K562 (cell line): Measurements from ENCODE around the gene ATG14. TPM values are rescaled to one million over a fixed set of nuclear protein-coding genes. Genes with fewer than 3 reads are reported as not detected.

Source experiments
- AFF1 ChIP-seq, 2 experiments: fragments of 450-650 bp; IDR thresholded peaks; 2 replicates each; pipeline ENCODE4 v1.6.1; 2018; ENCODE audit warnings: mild to moderate bottlenecking in 2 of 2, low read depth in 1 of 2; ENCODE audit not compliant: partially characterized antibody in 2 of 2
- CHD2 ChIP-seq: IDR thresholded peaks from 2 replicates; pipeline ENCODE4 v1.6.1; 2011; ENCODE audit warnings: low read depth, low read length
- CREB1 ChIP-seq, 2 experiments: sonication (generic) in 1 of 2; formaldehyde crosslinking in 1 of 2; IDR thresholded peaks; 2 replicates each; pipeline versions ENCODE4 v1.6.1 to v1.8.0; 2012 to 2022; ENCODE audit warnings: inconsistent platforms in 1 of 2, mild to moderate bottlenecking in 1 of 2, missing genetic modification reagents in 1 of 2, moderate library complexity in 1 of 2
- DMBX1 ChIP-seq: fragments of 250-450 bp; sonication (Bioruptor Pico); IDR thresholded peaks from 2 replicates; pipeline ENCODE4 v1.8.0; 2022; ENCODE audit warnings: inconsistent platforms, mild to moderate bottlenecking, moderate library complexity, borderline replicate concordance
- ERF ChIP-seq: fragments of 450-650 bp; formaldehyde crosslinking; IDR thresholded peaks from 2 replicates; pipeline ENCODE4 v1.4.0; 2020; ENCODE audit warnings: mild to moderate bottlenecking, mixed read lengths
- GATAD2B ChIP-seq: fragments of 450-650 bp; IDR thresholded peaks from 2 replicates; pipeline ENCODE4 v1.6.1; 2017; ENCODE audit warnings: mild to moderate bottlenecking, borderline replicate concordance
- HCFC1 ChIP-seq: IDR thresholded peaks from 2 replicates; pipeline ENCODE4 v1.6.1; 2012; ENCODE audit warnings: low read depth, low read length, improper control_type of control experiment
- IRF1 ChIP-seq: sonication (generic); formaldehyde crosslinking; IDR thresholded peaks from 2 replicates; pipeline ENCODE4 v1.8.0; 2022; ENCODE audit warnings: missing genetic modification reagents, mild to moderate bottlenecking, borderline replicate concordance
- KDM1A ChIP-seq, 2 experiments: fragments of 450-650 bp; IDR thresholded peaks; 2 replicates each; pipeline ENCODE4 v1.6.1; 2016; ENCODE audit warnings: mild to moderate bottlenecking in 2 of 2
- MAZ ChIP-seq, 2 experiments: fragments of 450-650 bp in 1 of 2; sonication (generic) in 1 of 2; formaldehyde crosslinking; IDR thresholded peaks in 1 of 2; conservative IDR thresholded peaks in 1 of 2; 2 replicates each; pipeline versions ENCODE4 v1.4.0 to v1.5.0; 2020; ENCODE audit warnings: mild to moderate bottlenecking in 1 of 2, missing genetic modification reagents in 1 of 2
- NCOA6 ChIP-seq: fragments of 450-650 bp; IDR thresholded peaks from 2 replicates; pipeline ENCODE4 v1.6.1; 2017; ENCODE audit warnings: mild to moderate bottlenecking
- NR2C1 ChIP-seq, 2 experiments: fragments of 450-650 bp; IDR thresholded peaks; 2 replicates each; pipeline ENCODE4 v1.6.1; 2017; ENCODE audit warnings: mild to moderate bottlenecking in 2 of 2, antibody characterized with exemption in 1 of 2, inconsistent platforms in 1 of 2, missing compliant biosample characterization in 1 of 2, missing genetic modification characterization in 1 of 2
- PTTG1 ChIP-seq: fragments of 450-650 bp; IDR thresholded peaks from 2 replicates; pipeline ENCODE4 v1.6.1; 2016; ENCODE audit warnings: low read depth, mild to moderate bottlenecking, missing genetic modification characterization, missing compliant biosample characterization
- SIN3B ChIP-seq: fragments of 450-650 bp; IDR thresholded peaks from 2 replicates; pipeline ENCODE4 v1.6.1; 2017; ENCODE audit warnings: low read depth, mild to moderate bottlenecking, moderate library complexity
- SMARCA5 ChIP-seq: fragments of 450-650 bp; IDR thresholded peaks from 2 replicates; pipeline ENCODE4 v1.6.1; 2016
- SUPT5H ChIP-seq: fragments of 450-650 bp; IDR thresholded peaks from 2 replicates; pipeline ENCODE4 v1.6.1; 2016
- TEAD1 ChIP-seq, 2 experiments: fragments of 450-650 bp in 1 of 2; sonication (generic) in 1 of 2; formaldehyde crosslinking; IDR thresholded peaks; 2 replicates each; pipeline versions ENCODE4 v1.4.0 to v1.8.0; 2020 to 2022; ENCODE audit warnings: mild to moderate bottlenecking in 2 of 2, missing genetic modification reagents in 1 of 2
- ZNF639 ChIP-seq, 2 experiments: fragments of 200-800 bp in 1 of 2; sonication (Bioruptor generic) in 1 of 2; sonication (generic) in 1 of 2; formaldehyde crosslinking in 1 of 2; IDR thresholded peaks in 1 of 2; conservative IDR thresholded peaks in 1 of 2; 2 replicates each; pipeline versions ENCODE4 v1.5.0 to v1.6.1; 2016 to 2020; ENCODE audit warnings: missing compliant biosample characterization in 1 of 2, missing genetic modification characterization in 1 of 2, missing genetic modification reagents in 1 of 2
- polyA plus RNA-seq, 8 experiments: library from polyadenylated mRNA; depleted of rRNA in 4 of 8; stranded (reverse) in 5 of 8; unstranded in 3 of 8; fragments of >200 nt; fragmentation: Nextera tagmentation in 2 of 8; fragmentation: Illumina TruSeq in 1 of 8; extraction: Ambion mirVana in 2 of 8; extraction: Trizol in 1 of 8; gene quantifications; 2 replicates each; pipeline versions ENCODE4 v1.2.1 to v1.2.3, GENCODE V29; 2011 to 2014; ENCODE audit warnings: inconsistent platforms in 1 of 8, missing spikeins in 1 of 8
- total RNA-seq, 7 experiments: library from RNA; depleted of rRNA in 6 of 7; stranded (reverse); fragments of >200 nt in 6 of 7; fragmentation: Illumina TruSeq in 2 of 7; extraction: Trizol in 2 of 7; gene quantifications; 2 replicates each; pipeline versions ENCODE4 v1.2.1 to v1.2.3, GENCODE V29; 2011 to 2021; ENCODE audit warnings: low replicate concordance in 1 of 7

Gene ATG14
- total and polyA plus RNA-seq, 9 of the 15 experiments (the other 6 are each of a cell fraction or from before 2014, with no cell fraction given), result 0.55 to 4.2 (median 3.5) TPM

- TF ChIP-seq SMARCA5, result peak; percentile 38; the same call in 1 of the 2 replicates
- peak in 1 of 2 experiments; percentile 56; a peak in 1 of 4 replicates for TF ChIP-seq ZNF639 (CRISPR knock-in tag; conservative IDR thresholded peaks at IDR 0.05 in 1 of 2, IDR thresholded peaks at IDR 0.05 in 1 of 2)
- 0 out of 4 replicates have a peak, but pooled peaks of 1 of the 2 experiments have one; percentile 30 for TF ChIP-seq TEAD1 (CRISPR knock-in tag; IDR thresholded peaks at IDR 0.05)
- no peak for TF ChIP-seq PTTG1 (tag)
- TF ChIP-seq GATAD2B, result 0 out of 2 replicates have a peak, but pooled peaks have one; percentile 31
- peak; percentile 15; the same call in 1 of the 2 replicates for TF ChIP-seq NCOA6
- TF ChIP-seq SUPT5H, result 0 out of 2 replicates have a peak, but pooled peaks have one; percentile 65
- peak in 1 of 2 experiments; percentile 88 for TF ChIP-seq AFF1 (IDR thresholded peaks at IDR 0.05; ENCODE audit: low read depth in 1 of 2, partially characterized antibody in 2 of 2)
- TF ChIP-seq IRF1 (CRISPR knock-in tag), result peak; percentile 51; the same call in 1 of the 2 replicates
- TF ChIP-seq KDM1A (IDR thresholded peaks at IDR 0.05), result peak in 1 of 2 experiments; percentile 61; a peak in 2 of 4 replicates
- TF ChIP-seq ERF, result 0 out of 2 replicates have a peak, but pooled peaks have one; percentile 34
- no peak for TF ChIP-seq CREB1 (IDR thresholded peaks at IDR 0.05)
- no peak for TF ChIP-seq CREB1 (CRISPR knock-in tag; IDR thresholded peaks at IDR 0.05)
- TF ChIP-seq NR2C1 (IDR thresholded peaks at IDR 0.05), result no peak
- no peak for TF ChIP-seq NR2C1 (tag; IDR thresholded peaks at IDR 0.05)
- TF ChIP-seq SIN3B, result peak; percentile 100
- TF ChIP-seq DMBX1 (CRISPR knock-in tag), result peak; percentile 58; the same call in 1 of the 2 replicates
- TF ChIP-seq CHD2, result peak; percentile 45; the same call in 1 of the 2 replicates
- peak; percentile 49 to 85; a peak in 3 of 4 replicates for TF ChIP-seq MAZ (CRISPR knock-in tag; conservative IDR thresholded peaks at IDR 0.05 in 1 of 2, IDR thresholded peaks at IDR 0.05 in 1 of 2)
- TF ChIP-seq HCFC1, result peak; percentile 80
Measured at GRCh38 chr14:55411426-55412389, at the start of gene ATG14 (continued).
